ENCODE results near the gene HCRTR1.

DNA sequence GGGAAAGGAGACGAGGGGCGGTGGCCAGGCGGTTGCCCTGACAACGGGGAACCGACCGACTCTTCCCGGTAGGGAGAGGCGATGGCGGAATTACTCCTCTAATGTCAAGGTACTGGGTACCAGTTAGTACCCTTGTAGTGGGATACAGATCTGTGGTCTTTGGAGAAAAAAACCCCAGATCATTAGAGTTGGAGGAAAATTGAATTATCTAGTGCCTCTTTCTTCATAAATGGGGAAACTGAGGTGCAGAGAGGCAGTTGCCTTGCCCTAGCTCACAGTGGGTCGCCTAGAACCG lies 27.7 kb downstream of the HCRTR1 start:
- TF ChIP-seq EP300 (IDR thresholded peaks at IDR 0.05) (no peak), POLR2A (IDR thresholded peaks at IDR 0.05) (no peak)

Data from sigmoid colon (tissue), 4 donors.